Measurements from ENCODE around the gene EFCAB5.

GRCh38 chr17:29930409-29931010 lies 10.9 kb upstream of the EFCAB5 start:
- TF ChIP-seq, protein P1, sequence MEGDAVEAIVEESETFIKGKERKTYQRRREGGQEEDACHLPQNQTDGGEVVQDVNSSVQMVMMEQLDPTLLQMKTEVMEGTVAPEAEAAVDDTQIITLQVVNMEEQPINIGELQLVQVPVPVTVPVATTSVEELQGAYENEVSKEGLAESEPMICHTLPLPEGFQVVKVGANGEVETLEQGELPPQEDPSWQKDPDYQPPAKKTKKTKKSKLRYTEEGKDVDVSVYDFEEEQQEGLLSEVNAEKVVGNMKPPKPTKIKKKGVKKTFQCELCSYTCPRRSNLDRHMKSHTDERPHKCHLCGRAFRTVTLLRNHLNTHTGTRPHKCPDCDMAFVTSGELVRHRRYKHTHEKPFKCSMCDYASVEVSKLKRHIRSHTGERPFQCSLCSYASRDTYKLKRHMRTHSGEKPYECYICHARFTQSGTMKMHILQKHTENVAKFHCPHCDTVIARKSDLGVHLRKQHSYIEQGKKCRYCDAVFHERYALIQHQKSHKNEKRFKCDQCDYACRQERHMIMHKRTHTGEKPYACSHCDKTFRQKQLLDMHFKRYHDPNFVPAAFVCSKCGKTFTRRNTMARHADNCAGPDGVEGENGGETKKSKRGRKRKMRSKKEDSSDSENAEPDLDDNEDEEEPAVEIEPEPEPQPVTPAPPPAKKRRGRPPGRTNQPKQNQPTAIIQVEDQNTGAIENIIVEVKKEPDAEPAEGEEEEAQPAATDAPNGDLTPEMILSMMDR (conservative IDR thresholded peaks at IDR 0.05; ENCODE audit: low read depth in 2 of 2): no peak
- TF ChIP-seq JUNB (IDR thresholded peaks at IDR 0.05; ENCODE audit: unreplicated experiment): no peak
- no peak for TF ChIP-seq NANOG (IDR thresholded peaks at IDR 0.05; ENCODE audit: borderline replicate concordance)
- no peak for TF ChIP-seq EZH2 (IDR thresholded peaks at IDR 0.05; ENCODE audit: low read depth, unreplicated experiment)
- no peak for TF ChIP-seq POLR2AphosphoS5 (IDR thresholded peaks at IDR 0.05; ENCODE audit: low read depth)
- TF ChIP-seq EZH2phosphoT487 (IDR thresholded peaks at IDR 0.05; ENCODE audit: unreplicated experiment): no peak
- no peak for TF ChIP-seq ETS1 (IDR thresholded peaks at IDR 0.05)
- TF ChIP-seq, protein P2, sequence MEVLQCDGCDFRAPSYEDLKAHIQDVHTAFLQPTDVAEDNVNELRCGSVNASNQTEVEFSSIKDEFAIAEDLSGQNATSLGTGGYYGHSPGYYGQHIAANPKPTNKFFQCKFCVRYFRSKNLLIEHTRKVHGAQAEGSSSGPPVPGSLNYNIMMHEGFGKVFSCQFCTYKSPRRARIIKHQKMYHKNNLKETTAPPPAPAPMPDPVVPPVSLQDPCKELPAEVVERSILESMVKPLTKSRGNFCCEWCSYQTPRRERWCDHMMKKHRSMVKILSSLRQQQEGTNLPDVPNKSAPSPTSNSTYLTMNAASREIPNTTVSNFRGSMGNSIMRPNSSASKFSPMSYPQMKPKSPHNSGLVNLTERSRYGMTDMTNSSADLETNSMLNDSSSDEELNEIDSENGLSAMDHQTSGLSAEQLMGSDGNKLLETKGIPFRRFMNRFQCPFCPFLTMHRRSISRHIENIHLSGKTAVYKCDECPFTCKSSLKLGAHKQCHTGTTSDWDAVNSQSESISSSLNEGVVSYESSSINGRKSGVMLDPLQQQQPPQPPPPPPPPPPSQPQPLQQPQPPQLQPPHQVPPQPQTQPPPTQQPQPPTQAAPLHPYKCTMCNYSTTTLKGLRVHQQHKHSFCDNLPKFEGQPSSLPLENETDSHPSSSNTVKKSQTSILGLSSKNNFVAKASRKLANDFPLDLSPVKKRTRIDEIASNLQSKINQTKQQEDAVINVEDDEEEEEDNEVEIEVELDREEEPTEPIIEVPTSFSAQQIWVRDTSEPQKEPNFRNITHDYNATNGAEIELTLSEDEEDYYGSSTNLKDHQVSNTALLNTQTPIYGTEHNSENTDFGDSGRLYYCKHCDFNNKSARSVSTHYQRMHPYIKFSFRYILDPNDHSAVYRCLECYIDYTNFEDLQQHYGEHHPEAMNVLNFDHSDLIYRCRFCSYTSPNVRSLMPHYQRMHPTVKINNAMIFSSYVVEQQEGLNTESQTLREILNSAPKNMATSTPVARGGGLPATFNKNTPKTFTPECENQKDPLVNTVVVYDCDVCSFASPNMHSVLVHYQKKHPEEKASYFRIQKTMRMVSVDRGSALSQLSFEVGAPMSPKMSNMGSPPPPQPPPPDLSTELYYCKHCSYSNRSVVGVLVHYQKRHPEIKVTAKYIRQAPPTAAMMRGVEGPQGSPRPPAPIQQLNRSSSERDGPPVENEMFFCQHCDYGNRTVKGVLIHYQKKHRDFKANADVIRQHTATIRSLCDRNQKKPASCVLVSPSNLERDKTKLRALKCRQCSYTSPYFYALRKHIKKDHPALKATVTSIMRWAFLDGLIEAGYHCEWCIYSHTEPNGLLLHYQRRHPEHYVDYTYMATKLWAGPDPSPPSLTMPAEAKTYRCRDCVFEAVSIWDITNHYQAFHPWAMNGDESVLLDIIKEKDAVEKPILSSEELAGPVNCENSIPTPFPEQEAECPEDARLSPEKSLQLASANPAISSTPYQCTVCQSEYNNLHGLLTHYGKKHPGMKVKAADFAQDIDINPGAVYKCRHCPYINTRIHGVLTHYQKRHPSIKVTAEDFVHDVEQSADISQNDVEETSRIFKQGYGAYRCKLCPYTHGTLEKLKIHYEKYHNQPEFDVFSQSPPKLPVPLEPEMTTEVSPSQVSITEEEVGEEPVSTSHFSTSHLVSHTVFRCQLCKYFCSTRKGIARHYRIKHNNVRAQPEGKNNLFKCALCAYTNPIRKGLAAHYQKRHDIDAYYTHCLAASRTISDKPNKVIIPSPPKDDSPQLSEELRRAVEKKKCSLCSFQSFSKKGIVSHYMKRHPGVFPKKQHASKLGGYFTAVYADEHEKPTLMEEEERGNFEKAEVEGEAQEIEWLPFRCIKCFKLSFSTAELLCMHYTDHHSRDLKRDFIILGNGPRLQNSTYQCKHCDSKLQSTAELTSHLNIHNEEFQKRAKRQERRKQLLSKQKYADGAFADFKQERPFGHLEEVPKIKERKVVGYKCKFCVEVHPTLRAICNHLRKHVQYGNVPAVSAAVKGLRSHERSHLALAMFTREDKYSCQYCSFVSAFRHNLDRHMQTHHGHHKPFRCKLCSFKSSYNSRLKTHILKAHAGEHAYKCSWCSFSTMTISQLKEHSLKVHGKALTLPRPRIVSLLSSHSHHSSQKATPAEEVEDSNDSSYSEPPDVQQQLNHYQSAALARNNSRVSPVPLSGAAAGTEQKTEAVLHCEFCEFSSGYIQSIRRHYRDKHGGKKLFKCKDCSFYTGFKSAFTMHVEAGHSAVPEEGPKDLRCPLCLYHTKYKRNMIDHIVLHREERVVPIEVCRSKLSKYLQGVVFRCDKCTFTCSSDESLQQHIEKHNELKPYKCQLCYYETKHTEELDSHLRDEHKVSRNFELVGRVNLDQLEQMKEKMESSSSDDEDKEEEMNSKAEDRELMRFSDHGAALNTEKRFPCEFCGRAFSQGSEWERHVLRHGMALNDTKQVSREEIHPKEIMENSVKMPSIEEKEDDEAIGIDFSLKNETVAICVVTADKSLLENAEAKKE (CRISPR knock-in tag; IDR thresholded peaks at IDR 0.05): no peak
- no peak for TF ChIP-seq REST (IDR thresholded peaks at IDR 0.05; ENCODE audit: unreplicated experiment)

Data from GM23338 (cell line).